ENCODE data around the gene SHANK1.
"Not testable (repeated sequence)": the region's sequence is repeated elsewhere in the genome, so short reads cannot be mapped to it uniquely, and the experiment has no call there.

SHANK1 gene

DNA sequence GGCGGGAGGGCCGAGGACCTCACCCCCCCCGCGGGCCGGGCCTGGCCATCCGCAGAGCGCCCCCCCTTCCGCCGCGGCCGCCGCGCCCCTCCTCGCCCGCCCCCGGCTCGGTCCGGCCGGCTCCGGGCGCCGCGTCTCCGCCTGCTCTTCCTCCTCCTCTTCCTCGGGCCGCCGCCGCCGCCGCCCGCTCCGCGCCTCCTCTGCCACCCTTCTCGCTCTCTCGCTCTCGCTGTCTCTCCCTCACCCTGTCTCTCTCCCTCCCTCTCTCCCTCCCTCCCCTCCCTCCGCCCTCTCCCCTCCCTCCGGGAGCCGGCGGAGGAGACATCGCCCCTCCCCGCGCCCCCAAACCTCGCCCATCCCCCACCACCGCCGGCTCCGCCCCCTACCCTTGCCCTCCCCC is at the start of gene SHANK1:
SHANK1 (minus strand) TSS at position 237 of the 400 bp plus-strand sequence. CDS start 2,883 bp downstream, outside the sequence.
- DNase-seq, result no peak

DNA sequence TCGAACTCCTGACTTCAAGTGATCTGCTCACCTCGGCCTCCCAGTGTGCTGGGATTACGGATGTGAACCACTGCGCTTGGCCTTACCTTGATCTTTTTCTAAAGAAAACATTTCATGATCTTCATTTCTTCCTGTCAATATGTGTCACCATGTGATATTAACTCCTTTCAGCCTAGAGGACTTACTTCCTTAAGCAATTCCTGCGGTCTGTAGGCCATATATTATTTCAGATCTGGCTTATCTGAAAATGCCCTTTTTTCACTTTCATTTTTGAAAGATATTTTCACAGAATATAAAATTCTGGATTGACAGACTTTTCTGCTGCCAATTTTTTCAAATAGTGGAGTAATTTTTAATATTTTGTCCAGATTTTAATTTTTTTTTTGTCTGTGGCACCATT is 48.7 kb upstream of the SHANK1 start:
- no peak for DNase-seq

DNA sequence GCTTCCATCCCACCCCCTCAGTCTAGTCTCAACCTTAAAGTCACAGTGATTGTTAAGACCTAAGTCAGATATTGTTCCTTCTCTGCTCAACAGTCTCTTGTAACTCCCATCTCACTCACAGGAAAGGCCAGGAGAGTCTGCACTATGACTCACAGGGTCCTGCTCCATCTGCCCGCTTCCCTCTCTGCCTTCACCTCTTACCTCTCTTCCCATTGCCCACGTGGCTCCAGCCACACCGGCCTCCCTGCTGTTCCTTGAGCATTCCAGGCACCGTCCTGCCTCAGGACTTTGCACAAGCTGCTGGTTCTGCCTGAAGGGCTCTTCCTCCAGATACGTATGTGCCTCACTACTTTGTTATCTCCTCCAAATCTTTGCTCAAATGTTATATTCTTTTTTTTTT is 47.7 kb upstream of the SHANK1 start:
- not testable (repeated sequence) for DNase-seq

DNA sequence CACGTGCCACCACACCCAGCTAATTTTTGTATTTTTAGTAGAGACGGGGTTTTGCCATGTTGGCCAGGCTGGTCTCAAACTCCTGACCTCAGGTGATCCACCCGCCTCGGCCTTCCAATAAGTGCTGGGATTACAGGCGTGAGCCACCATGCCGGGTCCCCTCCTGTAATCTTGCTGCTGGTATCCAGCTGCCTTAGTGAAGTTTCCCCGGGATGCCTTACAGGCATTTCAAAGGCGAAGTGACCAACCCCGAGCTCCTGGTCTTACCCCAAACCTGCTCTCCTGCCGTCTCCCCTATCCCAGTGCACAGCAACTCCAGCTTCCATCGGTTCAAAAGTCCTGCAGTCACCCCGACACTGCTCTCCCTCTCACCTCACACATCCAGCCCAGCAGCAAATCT is 47.1 kb upstream of the SHANK1 start:
- DNase-seq, result not testable (repeated sequence)

DNA sequence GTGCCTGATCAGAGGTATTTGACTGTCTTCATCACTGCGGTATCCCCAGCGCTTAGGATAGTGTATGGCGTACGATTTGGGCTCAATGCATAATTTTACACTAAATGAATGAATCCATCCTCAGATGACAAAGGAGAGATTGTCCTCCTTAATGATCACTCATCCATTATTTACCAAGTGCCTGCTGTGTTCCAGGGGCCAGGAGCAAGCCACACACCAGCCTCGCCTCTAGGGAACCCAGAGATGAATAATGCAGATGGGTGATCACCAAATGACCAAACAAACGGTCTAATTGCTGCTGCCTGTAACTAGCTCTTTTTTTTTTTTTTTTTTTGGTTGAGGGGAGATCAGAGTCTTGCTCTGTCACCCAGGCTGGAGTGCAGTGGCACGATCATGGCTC is 44.8 kb upstream of the SHANK1 start:
- no peak for DNase-seq

DNA sequence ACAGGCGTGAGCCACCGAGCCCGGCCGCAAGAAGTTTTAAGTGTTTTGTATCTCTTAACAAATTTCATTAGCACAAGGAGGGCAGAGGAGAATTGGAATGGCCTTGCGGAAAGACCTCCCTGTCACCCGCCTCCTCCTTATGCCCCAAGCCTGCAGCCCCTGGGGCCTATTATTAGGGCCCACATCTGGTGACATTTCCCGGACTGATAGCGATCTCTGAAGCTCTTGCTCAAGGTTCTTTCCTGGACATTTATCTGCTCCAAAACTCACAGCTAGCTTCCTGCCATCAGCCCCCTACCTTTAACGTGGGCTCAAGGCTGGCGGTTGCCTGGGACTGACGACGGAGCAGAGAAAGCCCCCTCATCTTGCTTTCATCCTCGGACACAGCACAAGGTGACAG is 43.9 kb upstream of the SHANK1 start:
- not testable (repeated sequence) for DNase-seq

DNA sequence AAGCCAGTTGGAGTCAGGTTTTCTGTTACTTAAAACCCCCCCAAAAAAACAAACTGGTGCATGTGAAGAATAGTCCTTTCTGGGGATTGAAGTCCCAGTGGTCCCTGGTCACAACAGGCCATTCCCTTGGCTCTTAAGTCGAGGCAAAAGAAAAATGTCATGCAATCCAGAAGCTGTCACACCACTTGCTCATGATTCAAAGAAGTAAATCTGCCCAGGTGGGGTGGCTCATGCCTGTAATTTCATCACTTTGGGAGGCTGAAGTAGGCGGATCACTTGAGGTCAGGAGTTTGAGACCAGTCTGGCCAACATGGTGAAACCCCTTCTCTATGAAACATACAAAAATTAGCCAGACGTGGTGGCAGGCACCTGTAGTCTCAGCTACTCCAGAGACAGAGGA is 41.9 kb upstream of the SHANK1 start:
- DNase-seq, result not testable (repeated sequence)

DNA sequence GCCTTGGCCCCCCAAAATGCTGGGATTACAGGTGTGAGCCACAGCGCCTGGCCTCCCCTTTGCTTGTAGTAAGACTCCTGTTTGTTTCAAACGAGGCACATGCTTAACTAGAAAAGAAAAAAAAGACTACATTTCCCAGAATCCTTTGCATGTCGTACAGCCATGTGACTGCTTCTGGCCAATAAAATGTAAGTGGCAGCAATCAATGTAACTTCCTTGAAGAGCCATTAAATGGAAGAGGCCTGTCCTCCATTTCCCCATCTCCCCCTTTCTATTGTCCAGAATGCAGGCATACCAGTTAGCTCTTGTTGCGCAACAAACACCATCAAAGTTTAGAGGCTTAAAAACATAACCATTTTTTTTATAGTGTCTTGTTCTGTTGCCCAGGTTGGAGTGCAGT is 40.3 kb upstream of the SHANK1 start:
- peak; percentile 7 to 19 for DNase-seq

DNA sequence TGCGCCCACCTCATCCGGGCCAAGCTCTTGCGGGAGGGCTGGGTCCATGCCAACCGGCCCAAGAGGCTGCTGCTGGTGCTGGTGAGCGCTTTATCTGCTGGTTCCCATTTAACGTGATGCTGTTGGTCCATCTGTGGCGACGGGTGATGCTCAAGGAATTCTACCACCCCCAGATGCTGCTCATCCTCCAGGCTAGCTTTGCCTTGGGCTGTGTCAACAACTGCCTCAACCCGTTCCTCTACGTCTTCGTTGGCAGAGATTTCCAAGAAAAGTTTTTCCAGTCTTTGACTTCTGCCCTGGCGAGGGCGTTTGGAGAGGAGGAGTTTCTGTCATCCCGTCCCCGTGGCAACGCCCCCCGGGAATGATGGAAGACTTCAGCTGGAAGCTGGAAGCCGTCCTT is 39.5 kb upstream of the SHANK1 start:
- DNase-seq, result not testable (repeated sequence)

DNA sequence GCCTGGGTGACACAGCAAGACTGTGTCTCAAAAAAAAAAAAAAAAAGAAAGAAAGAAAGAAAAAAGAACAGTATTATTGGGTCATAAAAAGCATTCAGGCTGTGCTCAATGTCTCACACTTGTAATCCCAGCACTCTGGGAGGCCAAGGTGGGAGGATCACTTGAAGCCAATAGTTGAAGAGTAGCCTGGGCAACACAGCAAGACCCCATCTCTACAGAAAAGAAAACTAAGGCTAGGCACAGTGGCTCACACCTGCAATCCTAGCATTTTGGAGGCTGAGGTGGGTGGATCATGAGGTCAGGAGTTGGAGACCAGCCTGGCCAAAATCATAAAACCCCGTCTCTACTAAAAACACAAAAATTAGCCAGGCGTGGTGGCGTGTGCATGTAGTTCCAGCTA is 38.0 kb upstream of the SHANK1 start:
- not testable (repeated sequence) for DNase-seq

DNA sequence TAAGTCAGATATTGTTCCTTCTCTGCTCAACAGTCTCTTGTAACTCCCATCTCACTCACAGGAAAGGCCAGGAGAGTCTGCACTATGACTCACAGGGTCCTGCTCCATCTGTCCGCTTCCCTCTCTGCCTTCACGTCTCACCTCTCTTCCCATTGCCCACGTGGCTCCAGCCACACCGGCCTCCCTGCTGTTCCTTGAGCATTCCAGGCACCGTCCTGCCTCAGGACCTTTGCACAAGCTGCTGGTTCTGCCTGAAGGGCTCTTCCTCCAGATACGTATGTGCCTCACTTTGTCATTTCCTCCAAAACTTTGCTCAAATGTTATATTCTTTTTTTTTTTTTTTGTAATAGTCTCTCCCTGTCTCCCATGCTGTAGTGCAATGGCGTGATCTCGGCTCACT is 36.6 kb upstream of the SHANK1 start:
- not testable (repeated sequence) for DNase-seq

DNA sequence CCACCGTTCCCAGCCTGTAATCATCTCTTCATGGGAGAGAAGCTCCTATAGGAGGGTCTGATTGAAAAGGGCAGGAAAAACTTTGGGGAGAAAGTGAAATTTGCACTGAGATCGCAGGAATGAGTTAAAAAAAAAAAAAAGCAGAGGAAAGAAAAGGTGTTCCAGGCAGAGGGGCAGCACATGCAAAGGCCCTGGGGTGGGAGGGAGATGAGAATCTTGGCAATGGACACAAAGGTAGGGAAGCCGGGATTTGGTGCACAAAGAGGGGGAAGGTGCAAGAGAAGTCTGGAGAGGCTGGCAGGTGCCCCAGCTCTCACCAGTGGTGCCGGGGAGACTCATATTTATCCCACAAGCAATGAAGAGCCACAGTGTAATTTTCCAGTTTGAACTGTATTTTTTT is 34.3 kb upstream of the SHANK1 start:
- DNase-seq, result no peak

DNA sequence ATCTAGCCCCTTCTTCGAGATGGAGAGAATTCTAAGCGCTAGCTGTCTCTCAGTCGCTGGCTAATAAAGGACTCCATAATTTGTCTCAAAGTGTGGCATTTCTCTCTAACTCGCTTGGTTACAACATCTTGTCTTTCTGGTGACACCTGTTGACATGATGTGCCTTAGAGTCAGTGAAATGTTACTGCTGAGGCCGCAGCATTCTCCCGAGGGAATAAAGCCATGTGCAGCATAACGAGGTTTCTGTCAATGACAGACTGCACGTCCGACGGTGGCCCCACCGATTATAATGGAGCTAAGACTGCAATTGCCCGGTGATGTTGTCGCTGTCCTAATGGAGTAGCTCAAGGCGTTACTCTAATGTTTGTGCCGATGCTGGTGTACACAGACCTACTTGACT is 30.4 kb upstream of the SHANK1 start:
- no peak for DNase-seq

DNA sequence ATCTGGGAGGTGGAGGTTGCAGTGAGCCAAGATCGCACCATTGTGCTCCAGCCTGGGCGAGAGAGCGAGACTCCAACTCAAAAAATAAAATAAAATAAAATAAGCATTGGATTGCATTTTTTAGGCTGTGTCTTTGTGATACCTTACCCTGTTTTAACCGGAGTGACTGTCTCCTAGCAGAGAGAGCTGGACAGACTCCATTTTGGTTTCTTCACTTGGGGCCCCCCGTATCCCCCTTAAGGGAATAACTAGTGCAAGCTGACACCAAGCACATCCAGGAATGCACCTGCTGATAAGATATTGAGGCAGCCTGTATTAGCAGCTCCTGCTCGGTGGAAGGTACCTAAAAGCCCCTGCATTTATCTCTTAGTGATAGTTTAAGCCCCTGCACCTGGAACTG is 29.9 kb upstream of the SHANK1 start:
- DNase-seq, result no peak

DNA sequence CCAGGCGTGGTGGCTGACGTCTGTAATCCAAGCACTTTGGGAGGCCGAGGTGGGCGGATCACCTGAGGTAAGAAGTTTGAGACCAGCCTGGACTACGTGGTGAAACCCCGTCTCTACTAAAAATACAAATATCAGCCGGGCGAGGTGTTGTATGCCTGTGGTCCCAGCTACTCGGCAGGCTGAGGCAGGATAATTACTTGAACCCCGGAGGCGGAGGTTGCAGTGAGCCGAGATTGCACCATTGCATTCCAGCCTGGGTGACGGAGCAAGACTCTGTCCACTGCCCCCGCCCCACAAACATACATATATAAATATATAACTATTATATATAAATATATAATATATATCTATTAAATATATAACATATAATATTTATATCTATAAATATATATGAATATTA is 27.5 kb upstream of the SHANK1 start:
- not testable (repeated sequence) for DNase-seq

DNA sequence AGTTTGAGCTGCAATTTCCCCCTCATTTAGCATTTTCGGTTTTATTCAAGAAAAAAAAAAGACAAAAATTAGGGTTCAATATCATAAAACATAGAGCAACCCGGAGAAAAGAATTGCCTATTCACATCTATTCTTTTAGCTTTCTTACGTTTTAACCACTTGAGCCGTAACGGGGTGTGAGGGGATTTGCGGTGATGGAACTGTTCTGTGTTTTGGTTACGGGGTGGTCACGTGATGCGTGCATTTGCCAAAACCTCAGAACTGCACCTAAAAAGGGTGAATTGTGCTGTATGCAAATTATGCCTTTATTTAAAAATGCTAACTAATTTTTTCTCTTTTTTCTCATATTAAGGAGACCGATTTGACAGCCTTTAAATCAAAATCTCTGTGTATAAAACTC is 25.6 kb upstream of the SHANK1 start:
- DNase-seq, result no peak

DNA sequence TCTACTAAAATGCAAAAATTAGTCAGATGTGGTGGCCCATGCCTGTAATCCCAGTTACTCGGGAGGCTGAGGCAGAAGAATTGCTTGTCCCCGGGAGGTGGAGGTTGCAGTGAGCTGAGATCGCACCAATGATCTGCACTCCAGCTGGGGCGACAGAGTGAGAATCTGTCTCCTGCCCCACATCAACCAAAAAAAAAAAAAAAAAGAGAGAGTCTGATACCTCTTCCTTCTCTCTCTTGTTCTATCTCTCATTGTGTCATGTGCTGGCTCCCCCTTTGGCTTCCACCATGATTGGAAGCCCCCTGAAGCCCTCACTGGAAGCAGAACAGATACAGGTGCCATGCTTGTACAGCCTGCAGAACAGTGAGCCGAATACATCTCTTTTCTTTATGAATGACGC is 23.9 kb upstream of the SHANK1 start:
- no peak for DNase-seq

DNA sequence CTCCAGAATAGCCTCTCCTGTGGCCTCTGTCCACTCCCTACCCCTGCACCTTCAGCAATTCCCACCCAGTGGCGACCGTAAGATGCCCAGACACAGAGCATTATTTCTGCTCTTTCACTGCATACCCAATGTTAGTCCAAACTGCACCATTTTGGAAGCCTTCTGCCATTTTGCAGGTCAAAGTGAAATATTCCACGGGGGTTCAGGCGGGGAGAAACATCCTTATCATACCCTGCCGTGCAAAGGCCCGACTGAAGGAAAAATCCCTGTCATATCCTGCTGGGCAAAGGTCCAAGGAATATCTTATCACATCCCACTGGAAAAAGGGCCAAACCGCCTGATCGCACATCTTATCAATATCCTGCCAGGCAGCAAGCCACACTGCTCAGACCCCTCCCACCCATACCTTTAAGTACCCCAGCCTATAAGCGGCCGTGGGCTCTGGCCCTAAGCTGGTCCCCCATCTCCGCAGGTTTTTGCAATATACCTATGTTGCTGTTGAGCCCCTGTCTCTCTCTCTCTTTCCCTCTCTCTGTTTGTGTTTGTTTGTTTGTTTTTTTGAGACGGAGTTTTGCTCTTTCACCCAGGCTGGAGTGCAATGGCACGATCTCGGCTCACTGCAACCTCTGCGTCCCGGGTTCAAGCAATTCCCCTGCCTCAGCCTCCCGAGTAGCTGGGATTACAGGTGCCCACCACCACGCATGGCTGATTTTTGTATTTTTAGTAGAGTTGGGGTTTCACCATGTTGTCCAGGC is 21.8 kb upstream of the SHANK1 start:
- no peak for DNase-seq

DNA sequence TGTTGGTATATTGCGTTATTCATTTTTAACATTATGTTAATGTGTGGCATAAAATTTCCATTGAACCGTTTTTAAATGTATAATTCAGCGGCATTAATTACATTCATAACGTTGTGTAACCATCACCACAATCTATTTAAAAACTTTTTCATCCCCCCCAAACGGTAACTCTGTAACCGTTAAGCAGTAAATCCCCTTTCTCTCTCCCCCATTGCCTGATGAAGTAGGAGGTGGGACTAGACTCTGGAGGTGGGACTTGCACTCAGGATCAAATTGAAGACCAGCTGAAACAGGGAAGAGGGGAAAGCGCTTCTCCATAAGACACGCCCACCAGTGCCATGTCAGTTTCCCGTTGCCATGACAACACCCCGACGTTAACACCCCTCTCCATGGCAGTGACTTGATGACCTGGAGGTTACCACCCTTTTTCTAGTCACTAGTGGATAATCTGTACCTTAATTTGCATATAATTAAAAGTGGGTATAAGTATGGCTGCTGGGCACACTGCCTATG is 20.4 kb upstream of the SHANK1 start:
- no peak for DNase-seq

DNA sequence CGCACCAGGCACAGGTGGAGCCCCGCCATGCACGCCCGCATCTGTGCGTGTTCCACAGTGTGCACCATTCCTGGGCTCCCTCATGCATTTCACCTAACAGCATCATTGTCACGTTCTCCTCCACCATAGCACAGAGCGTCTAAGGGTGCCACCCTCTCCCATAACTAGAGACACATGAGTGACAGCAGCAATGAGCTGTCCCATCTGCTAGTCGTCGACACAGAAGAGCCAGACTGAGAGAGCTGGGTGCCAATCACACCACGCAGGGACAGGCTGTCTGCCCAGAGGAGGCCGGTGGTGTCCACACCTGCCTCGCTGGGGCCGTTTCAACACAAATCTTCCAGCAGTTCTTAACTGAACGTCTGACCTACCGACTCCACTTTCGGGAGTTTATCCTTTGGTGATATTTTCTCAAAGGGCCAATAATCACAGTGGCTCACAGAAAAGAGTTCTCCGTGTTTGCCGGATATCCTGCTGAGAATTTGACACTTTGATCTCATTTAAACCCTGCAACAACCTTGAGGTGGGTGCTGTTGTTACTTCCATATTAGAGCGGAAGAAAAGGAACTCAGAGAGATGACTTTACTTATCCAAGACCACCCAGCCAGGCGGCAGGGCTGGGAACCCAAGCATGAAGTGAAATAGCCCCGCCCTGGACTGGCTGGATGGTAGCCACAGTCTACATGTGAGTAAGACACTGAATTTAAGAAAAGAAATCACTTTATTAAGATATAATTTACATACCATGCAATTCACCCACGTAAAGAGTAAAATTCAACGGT is 19.7 kb upstream of the SHANK1 start:
- DNase-seq, result no peak

DNA sequence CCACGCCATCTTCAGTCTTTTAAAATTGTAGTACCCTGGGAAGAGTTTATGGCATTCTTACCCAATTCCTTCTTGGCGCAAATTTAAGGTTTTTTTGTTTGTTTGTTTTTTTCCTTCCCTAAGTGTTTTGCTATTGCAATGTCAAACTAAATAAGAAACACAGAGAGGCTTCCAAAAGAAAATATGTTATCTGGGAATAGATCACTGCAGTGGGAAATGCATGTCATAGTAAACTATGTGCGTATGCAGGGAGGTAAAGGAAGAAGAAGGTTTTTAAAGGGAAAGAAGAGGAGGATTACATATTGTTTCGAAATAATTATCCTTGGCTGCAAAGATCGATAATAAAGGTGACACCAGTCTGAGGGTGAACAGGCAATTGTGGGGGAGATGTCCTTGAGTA is 16.7 kb upstream of the SHANK1 start:
- no peak for DNase-seq

DNA sequence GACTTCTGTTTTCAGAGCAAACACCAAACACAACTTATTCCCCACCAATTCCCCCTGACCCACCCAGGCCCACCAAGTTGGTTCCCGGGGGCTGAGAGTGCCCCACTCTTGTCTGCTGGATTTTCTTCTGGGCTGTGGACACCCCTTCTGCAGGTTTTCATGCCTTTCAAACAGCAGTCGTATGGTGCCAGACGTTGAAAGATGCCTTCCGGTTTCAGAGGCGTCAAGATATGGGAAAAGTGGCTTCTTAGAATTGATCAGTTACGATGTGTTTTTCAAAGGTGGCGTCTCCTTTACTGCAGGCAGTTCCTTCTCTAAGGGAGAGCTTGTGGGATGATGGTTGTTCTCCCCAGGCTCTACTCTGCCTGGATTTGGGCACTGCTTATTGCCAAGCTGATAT is 16.3 kb upstream of the SHANK1 start:
- no peak for DNase-seq

DNA sequence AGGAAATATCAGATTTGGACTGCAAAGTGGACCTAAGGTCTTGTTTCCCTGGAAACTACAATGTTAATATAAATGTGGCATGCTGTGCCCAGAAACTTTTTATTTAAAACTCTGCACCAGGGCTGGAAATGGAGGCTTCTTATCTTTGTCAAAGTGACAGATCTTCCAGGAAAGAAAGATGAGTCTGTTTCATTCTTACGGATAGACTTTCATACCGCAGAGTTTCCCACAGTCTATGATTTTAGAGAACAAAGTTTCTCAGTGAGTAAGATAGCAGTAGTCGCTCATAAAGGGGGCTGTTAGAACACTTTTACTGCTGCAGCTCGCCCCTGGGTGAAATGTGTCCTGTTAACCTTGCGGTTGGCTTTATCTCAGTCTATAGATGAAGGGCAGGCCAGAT is 10.3 kb upstream of the SHANK1 start:
- no peak for DNase-seq

DNA sequence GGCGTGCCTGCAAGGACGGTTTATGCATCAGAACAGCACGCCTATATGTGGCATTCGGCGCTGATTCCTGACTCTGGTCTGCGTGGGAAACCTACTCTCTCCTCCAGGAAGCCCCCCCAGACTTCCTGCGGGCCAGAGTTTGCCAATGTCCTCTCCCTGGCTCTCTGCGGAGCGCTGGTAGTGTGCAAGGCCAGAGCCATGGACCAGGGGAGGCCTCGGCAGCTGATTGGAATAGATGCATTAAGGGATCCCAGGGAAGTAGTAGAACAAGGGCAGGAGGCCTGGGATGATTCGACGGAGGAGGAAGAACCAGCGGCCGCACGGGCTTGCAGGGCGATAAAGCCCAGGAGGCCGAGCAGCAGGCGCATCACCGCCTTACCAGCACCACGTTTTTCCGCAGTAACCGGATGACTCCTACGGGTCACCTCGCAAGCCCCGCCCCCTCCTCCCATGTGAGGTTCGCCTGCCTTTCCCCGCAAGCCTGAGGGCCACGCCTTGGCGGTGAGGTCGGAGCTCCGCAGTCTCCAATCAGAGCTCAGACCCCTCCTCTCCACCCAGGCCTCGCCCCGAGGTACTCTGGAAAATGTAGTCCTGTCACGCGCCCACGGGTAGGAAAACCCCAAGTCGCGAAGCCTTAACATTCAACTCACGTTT is 8.6 kb upstream of the SHANK1 start:
- no peak for DNase-seq
